ENCODE measurements around the gene RNF186.

Gene RNF186

DNA sequence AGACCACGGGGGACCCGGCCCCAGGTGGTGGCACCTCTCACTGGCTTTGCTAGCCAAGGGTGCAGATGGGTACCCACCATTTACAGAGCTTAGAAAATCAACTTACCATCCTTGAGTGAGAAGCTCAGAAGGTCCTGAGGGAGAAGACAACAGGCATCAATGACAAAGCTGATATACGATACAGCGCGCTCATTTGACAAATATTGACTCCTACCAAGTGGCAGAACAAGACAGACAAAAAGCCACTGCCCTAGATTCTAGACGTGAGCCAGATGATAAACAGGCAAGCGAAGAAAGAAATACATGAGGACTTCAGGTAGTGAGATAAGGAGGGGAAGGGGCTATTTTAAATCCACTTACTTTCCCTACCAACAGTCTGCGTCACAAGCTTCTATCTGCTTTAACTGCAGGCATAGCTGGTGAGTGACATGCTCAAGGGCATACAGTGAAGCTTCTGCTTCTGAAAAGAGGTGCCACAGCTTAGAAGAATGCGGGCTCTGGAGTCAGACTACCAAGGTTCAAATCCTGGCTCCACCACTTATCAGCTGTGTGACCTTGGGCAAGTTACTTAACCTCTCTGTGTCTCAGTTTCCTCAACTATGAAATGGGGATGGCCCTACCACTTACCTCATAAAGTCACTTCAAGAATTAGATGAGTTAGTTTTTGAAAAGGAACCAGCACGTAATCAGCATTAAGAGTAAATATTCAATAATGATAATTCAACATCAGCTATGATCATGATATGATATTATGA lies 44.5 kb downstream of the RNF186 start:
- TF ChIP-seq, protein P1, sequence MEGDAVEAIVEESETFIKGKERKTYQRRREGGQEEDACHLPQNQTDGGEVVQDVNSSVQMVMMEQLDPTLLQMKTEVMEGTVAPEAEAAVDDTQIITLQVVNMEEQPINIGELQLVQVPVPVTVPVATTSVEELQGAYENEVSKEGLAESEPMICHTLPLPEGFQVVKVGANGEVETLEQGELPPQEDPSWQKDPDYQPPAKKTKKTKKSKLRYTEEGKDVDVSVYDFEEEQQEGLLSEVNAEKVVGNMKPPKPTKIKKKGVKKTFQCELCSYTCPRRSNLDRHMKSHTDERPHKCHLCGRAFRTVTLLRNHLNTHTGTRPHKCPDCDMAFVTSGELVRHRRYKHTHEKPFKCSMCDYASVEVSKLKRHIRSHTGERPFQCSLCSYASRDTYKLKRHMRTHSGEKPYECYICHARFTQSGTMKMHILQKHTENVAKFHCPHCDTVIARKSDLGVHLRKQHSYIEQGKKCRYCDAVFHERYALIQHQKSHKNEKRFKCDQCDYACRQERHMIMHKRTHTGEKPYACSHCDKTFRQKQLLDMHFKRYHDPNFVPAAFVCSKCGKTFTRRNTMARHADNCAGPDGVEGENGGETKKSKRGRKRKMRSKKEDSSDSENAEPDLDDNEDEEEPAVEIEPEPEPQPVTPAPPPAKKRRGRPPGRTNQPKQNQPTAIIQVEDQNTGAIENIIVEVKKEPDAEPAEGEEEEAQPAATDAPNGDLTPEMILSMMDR (IDR thresholded peaks at IDR 0.05), result no peak

DNA sequence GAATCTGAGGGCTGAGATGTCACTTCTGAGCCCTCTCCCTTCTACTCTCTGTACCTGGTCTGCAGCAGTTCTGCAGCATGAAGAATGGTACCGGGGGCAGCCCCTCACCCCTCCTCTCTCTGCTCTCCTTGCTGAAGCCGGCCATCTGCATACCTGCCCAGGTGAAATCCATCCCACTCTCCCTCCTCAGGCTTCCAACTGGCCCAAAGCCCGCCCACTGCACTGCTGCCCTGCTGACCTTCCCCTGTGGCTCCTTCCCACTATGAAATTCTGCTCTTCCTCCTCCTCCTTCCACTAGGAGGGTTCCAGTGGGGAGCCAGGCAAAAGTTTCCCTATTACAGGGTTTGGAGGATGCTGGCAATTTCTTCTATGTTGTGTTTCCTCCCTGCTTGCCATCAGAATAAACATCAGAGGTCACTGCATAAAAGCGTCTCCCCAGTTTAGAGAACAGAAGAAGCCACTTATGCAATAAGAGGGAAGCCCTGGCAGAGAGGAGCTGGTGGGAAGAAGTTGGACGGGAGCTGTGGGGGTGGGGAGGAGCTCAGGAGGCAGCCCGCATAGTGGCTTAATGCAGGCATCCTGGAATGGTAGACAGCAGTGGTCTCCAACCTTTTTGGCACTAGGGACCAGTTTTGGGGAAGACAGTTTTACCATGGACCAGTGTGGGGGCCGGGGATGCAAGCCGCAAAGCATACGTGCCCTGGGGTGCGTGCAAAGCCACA lies 45.7 kb downstream of the RNF186 start:
- TF ChIP-seq, protein P1 (IDR thresholded peaks at IDR 0.05), result no peak

DNA sequence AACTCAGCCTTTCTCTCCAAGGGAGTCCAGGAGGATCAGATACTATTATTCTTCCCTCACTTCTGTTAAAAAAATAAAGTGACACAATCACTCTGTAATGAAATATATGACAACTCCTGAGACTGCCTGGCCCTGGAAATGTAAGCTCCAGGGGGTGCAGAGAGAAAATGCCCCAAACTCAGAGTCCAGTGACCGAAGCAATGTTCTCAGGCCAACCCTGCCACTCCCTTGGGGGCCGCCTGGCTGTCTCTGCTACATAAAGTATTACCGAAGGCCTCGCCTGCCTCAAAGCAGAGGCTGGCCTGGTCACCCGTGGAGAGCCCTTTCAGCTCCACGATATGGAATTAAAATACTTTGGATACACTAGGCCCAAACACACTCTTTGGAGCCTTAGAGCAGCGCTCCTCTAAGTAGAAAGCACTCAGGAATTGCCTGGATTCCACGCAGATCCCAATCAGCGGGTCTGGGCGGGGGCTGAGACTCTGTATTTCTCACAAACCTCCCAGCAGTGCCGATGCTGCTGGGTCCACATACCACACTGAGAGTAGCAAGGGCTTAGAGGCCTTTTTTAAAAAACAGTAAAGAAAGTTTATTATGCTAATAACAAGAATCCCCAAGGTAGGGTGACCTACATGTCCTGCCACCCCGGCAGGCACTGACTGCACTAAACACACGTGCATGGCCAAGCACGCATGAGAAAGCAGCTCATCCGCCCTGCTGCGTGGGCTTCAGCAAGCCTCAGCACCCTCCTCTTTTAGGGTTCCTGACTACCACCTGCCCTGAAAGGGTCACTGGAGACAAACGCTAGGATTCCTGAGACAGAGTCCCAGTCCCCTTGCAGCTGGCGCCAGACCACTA lies 46.5 kb downstream of the RNF186 start:
- TF ChIP-seq, protein P1 (IDR thresholded peaks at IDR 0.05), result no peak

DNA sequence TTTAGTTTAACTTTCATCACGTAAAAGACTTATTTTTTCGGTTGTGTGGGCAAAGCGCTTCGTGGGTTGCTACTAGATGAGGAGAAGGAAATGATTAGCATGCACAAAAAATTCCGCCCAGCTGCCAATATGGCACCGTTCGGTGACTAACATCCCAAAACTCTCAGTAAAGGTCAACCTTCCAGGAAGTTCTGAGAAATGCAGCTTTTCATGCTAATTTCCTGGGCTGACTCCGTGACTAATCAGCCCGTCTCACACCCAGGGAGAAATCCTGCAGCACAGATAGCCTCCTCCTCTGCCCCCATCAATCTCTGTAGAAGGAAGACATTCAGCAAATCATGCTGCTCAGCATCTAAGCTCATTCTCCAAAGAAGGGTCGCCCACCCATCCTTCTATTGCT lies 49.5 kb downstream of the RNF186 start:
- TF ChIP-seq, protein P1 (IDR thresholded peaks at IDR 0.05), result no peak

DNA sequence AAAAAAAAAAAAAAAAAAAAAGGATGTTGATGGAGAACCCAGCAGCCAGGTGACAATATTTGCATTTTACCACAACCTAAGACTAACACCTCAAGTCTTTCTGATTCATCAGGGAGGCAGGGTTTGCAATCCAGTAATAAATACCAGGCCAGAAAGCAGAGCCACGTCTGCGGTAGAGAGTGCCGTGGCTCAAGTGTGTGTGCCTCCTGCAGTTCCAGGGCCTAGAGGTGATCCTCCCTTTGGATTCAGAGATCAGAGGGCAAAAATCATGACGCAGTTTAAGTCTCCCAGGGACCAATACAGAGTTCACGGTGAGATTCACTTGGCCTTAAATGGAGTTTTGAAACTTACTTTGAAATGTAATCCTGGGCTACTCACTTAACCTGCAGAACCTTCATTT lies 50.2 kb downstream of the RNF186 start:
- TF ChIP-seq, protein P1 (IDR thresholded peaks at IDR 0.05), result no peak

Measured in LNCAP (cell line).